HG03280 (cell line): ENCODE results near the gene CLBA1.
"Not testable (repeated sequence)": the region's sequence is repeated elsewhere in the genome, so short reads cannot be mapped to it uniquely, and the experiment has no call there.

Source experiments
- ATAC-seq: cut with Tn5 transposase; IDR thresholded peaks from one replicate; pipeline ENCODE4 v1.9.1; 2021; ENCODE audit warnings: mild to moderate bottlenecking, moderate library complexity; ENCODE audit not compliant: unreplicated experiment

The CLBA1 gene

GRCh38 chr14:105021656-105022275 lies 36.2 kb downstream of the CLBA1 start:
- ATAC-seq, result no peak

DNA sequence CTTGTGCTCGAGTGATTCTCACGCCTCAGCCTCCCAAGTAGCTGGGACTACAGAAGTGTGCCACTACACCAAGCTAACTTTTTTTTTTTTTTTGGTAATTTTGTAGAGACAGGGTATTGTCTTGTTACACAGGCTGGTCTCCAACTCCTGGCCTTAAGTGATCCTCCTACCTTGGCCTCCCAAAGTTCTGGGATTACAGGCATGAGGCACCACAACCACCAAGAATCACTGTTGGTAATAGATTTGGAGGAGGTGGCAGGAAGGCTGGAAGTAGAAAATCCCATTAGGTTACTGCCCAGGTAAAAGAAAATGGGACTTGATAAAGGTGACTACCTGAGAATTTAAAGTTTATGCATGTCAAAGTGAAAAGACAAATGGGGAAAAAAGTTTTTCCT lies 36.7 kb downstream of the CLBA1 start:
- no peak for ATAC-seq

- ATAC-seq, result no peak
These were observed 37.6 kb downstream of the CLBA1 start for GRCh38 chr14:105023144-105023543.

DNA sequence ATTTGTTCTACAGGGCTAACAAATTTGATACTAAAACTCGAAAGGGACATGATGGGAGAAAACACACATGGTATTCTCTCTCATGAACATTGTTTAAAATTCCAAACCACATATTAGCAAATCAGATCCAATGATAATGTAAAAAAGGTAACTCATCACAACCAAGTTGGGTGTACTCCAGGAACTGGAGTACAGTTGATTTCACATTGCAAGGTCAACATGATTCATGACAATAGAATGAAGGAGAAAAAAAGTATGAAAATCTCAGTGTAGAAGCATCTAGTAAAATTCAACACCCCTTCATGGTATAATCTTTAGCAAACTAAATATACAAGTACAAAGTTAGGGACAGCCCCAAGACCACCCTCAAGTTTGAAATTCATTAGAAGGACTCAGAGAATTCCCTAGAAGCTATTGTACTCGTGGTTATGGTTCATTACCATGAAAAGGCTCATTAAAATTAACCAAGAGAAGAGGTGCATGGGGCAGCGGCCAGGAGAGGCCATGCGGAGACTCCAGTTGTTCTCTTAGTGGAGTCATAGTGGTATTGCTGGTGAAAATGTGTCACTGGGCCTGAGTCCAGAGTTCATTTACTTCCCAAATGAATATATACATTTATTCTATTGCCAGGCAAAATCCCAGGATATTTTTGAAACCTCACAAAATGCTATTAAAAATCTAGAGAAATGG lies 38.3 kb downstream of the CLBA1 start:
- no peak for ATAC-seq

DNA sequence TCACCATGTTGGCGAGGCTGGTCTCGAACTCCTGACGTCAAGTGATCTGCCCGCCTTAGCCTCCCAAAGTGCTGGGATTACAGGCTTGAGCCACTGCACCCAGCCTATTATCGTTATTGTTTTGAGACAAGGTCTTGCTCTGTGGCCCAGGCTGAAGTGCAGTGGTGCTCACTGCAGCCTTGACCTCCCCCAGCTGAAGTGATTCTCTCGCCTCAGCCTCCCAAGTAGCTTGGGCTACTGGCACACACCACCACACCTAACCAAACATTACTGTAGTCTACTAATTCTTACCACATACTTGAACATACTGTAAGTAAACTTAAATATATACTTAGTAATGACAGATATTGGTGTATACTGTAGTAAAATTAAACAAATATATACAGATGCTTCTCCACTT lies 39.8 kb downstream of the CLBA1 start:
- no peak for ATAC-seq

DNA sequence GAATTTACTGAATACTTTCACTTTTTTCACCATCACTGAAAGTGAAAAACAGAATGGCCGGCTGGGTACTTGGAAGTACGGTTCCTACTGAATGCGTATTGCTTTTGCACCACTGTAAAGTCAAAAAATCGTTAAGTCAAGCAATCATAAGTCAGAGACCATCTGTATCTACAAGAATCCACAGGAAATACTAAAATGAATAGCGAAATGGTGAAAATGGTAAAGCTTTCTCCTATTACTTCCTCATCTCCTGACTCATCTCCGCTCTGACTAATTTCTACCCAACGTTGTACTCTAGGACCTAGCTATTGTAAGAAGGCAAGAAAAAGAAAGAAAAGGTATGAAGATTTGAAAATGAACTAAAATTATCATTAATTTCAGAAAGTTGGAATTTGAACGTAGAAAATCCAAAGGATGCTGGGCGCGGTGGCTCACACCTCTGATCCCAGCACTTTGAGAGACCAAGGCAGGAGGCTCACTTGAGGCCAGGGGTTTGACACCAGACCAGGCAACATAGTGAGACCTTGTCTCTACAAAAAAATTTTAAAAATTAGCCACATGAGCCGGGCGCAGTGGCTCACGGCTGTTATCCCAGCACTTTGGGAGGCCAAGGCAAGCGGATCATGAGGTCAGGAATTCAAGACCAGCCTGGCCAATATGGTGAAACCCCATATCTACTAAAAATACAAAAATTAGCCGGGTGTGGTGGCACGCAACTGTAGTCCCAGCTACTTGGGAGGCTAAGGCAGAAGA lies 40.6 kb downstream of the CLBA1 start:
- ATAC-seq, result no peak

DNA sequence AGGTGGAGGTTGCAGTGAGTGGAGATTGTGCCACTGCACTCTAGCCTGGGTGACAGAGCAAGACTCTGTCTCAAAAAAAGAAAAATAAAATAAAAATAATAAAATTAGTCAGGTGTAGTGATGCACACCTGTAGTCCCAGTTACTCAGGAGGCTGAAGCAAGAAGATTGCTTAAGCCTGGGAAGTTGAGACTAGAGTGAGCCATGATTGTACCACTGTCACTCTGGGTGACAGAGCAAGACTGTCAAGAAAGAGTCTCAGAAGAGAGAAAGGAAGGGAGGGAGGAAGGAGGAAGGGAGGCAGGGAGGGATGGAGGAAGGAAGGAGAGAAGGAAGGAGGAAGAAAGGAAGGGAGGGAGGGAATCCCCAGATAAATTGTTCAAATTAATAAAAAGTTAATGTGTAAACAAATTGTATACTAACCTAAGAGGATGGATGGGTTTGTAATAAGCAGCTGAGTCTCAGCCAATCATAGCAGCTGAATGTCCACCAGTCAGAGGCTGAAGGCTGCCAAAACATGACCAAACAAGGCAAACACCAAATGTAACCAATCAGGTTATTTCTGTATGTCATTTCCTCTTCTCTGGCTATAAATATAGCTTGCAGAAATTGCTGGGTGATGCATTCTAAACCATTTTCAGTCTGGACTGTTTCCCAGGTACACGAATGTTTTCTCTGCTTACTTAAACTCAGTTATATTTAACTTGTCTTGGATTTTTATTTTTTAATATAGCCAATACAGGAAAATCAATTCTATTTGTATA lies 41.4 kb downstream of the CLBA1 start:
- ATAC-seq, result no peak

DNA sequence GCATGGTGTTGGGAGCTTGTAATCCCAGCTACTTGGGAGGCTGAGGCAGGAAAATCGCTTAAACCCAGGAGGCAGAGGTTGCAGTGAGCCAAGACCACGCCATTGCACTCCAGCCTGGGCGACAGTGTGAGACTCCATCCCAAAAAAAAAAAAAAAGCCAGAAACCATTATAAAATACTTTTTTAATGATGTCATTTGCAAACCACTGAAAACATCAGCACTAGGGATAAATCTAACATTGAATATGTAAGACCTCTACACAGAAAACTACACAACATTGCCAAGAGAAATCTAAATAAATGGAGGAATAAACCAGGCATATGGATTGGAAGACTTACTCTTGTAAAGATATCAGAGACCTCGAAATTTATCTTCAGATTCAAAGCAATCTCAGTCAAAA lies 42.1 kb downstream of the CLBA1 start:
- ATAC-seq, result not testable (repeated sequence)

- no peak for ATAC-seq
These were observed 42.8 kb downstream of the CLBA1 start for GRCh38 chr14:105028251-105028927.

- no peak for ATAC-seq
These were observed 43.8 kb downstream of the CLBA1 start for GRCh38 chr14:105029402-105029801.

- ATAC-seq, result no peak
These were observed 44.6 kb downstream of the CLBA1 start for GRCh38 chr14:105030194-105030593.

DNA sequence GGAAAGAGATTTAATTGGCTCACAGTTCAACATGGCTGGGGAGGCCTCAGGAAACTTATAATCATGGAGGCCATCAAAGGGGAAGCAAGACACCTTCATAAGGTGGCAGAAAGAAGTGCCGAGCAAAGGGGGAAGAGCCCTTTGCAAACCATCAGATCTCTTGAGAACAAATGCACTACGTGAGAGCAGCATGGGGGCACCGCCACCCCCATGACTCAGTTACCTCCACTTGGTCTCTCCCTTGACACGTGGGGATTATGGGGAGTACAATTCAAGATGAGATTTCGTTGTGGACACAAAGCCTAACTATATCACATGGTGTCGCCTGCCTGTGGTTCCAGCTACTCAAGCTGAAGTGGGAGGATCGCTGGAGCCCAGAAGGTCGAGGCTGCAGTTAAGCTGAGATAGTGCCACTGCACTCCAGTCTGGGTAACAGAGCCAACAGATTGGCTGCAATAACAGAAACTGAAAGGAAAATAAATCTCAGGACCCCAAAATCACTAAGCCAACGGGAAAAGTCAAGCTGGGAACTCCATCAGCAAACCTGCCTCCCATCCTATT lies 45.3 kb downstream of the CLBA1 start:
- ATAC-seq, result no peak

DNA sequence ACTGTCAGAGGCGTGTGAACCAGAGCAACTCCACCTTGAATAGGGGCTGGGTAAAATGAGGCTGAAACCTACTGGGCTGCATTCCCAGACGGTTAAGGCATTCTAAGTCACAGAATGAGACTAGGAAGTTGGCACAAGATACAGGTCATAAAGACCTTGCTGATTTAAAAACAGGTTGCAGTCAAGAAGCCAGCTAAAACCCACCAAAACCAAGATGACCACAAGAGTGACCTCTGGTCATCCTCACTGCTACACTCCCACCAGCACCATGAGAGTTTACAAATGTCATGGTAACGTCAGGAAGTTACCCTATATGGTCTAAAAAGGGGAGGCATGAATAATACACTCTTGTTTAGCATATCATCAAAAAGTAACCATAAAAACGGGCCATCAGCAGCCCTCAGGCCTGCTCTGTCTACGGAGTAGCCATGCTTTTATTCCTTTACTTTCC lies 46.9 kb downstream of the CLBA1 start:
- ATAC-seq, result not testable (repeated sequence)

DNA sequence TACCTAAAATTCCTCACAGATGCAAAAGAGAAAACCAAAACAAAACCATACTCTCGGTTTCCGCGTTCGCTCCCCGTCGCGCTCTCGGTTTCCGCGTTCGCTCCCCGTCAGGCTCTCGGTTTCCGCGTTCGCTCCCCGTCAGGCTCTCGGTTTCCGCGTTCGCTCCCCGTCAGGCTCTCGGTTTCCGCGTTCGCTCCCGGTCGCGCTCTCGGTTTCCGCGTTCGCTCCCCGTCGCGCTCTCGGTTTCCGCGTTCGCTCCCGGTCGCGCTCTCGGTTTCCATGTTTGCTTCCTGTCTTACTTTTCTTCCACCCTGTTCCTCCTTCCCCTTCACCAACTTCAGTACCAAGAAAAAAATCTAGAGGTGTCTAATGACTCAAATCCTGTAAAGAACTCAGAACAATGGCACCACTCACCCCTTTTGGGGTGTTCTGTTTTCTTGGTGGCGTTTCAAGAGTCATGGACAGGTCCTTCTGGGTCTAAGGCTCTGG lies 47.9 kb downstream of the CLBA1 start:
- ATAC-seq, result not testable (repeated sequence)

DNA sequence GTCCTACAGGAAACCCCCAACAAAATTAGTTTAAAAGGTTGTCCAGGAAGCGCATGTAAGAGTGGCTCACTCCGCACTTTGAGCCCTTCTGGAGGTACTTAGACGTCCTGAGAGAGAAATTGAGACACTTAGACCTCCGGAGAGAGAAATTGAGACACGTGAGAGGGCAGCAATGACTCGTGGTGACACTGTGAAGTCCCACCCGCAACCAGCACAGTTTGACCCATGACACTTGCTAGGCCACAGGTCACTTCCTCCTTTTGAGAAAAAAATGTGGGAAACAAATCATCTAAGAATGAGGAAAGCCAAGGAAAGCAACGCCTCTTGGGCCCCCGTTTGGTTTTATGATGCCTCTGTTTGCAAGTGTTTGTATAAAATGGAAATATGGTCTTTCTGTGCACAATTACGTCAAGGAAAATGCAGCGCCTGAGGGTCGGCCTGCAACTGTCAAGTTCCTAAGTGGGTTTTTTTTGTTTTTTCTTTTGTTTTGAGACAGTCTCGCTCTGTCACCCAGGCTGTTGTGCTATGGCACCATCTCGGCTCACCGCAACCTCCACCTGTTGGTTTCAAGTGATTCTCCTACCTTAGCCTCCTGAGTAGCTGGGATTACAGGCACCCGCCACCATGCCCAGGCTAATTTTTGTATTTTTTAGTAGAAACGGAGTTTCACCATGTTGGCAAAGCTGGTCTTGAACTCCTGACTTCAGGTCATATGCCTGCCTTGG lies 48.9 kb downstream of the CLBA1 start:
- ATAC-seq, result no peak

- ATAC-seq, result not testable (repeated sequence)
These were observed 50.0 kb downstream of the CLBA1 start for GRCh38 chr14:105035616-105036015.

GRCh38 chr14:105039458-105040205 lies 54.0 kb downstream of the CLBA1 start:
- ATAC-seq, result no peak

- ATAC-seq, result no peak
These were observed 56.5 kb downstream of the CLBA1 start for GRCh38 chr14:105041841-105042765.
